ENCODE results near the gene ZNF521. TPM values are rescaled to one million over a fixed set of nuclear protein-coding genes. Genes with fewer than 3 reads are reported as not detected.

Gene ZNF521
- total RNA-seq, 1 donor from 2014 or later, result 41.6 TPM

DNA sequence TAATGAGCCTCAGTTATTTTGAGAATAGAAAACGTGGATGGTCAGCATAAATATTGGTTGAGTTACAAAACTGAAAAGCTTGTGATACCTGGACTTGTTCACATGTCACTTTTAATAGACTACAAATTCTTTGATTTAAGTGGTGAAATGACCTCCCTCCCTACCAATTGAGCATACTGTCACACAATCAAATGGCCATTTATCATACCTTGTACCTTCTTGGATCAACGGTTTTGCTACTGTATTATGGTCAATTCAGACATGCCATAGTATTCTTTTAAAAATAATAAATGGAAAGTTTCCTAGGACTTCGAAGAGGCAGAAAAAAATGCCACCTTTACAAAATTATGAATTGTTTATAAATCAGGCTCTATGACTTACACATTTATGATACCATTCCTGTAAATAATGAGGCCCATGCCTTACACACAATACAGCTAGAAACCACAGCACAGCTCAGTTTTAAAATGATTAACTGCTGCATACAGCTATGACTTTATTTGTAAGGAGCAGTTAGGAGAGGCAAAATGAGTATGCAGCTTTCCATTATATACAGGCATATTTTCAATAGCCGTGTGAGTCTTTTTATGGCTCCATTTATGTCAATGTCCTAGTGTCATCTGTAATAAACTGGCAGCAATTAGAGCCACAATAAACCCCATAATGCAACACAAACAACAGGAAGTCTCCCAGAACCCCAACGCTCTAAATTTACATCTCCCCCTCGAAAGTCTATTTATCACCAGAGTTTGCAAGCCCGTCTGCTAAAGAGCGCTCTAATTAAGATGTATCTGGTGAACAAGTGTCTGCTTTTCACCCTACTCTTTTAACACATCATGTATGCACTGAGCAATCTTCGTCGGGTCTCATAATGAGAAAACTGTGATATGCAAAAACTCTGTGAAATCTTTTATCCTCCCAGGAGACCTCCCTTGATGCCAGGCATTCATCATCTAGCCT is 176.1 kb downstream of the ZNF521 start:
- H3K4me3 ChIP-seq, result no peak overlapping the region
- TF ChIP-seq, protein P1, sequence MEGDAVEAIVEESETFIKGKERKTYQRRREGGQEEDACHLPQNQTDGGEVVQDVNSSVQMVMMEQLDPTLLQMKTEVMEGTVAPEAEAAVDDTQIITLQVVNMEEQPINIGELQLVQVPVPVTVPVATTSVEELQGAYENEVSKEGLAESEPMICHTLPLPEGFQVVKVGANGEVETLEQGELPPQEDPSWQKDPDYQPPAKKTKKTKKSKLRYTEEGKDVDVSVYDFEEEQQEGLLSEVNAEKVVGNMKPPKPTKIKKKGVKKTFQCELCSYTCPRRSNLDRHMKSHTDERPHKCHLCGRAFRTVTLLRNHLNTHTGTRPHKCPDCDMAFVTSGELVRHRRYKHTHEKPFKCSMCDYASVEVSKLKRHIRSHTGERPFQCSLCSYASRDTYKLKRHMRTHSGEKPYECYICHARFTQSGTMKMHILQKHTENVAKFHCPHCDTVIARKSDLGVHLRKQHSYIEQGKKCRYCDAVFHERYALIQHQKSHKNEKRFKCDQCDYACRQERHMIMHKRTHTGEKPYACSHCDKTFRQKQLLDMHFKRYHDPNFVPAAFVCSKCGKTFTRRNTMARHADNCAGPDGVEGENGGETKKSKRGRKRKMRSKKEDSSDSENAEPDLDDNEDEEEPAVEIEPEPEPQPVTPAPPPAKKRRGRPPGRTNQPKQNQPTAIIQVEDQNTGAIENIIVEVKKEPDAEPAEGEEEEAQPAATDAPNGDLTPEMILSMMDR (IDR thresholded peaks at IDR 0.05), result no peak
- intact Hi-C loops (cut with DNase I), result no loop called here

DNA sequence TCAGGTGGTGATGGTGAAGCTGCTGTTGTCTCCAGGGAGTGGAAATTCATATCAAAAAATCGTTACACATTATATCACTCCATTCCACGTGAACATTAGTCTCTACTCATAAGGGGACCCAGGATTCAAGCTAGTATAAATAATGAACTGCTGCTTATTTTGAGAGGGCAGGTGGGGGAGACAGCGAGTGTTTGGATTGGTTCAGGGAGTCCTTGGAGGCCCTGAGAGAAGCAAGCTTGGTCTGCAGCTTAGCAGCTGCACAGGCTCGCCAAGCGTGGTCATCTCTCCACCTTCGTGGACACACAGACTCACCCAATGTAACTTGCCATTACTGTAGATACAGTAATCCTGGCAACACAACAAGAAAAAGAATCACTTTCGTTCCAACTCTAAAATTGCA is 177.6 kb downstream of the ZNF521 start:
- H3K4me3 ChIP-seq, result no peak overlapping the region
- H3K9me3 ChIP-seq, result no peaks in the 10 kb centered on the region
- no peak overlapping the region for H3K27ac ChIP-seq
- no peaks in the 10 kb centered on the region for H3K36me3 ChIP-seq
- H3K27me3 ChIP-seq, result no peaks in the 10 kb centered on the region
- DNase-seq (ENCODE audit: low spot score in 2 of 2), result no peak
- H3K4me1 ChIP-seq, result no peaks in the 10 kb centered on the region
- intact Hi-C loops (cut with DNase I), result no loop called here
- TF ChIP-seq, protein P1 (IDR thresholded peaks at IDR 0.05), result no peak

More for the DNA sequence above, 176.1 kb downstream of the ZNF521 start:
- H3K36me3 ChIP-seq, result no peaks in the 10 kb centered on the region
- no peaks in the 10 kb centered on the region for H3K4me1 ChIP-seq
- H3K27ac ChIP-seq, result no peak overlapping the region
- DNase-seq (ENCODE audit: low spot score in 2 of 2), result no peak
- H3K27me3 ChIP-seq, result no peaks in the 10 kb centered on the region
- H3K9me3 ChIP-seq, result no peaks in the 10 kb centered on the region

DNA sequence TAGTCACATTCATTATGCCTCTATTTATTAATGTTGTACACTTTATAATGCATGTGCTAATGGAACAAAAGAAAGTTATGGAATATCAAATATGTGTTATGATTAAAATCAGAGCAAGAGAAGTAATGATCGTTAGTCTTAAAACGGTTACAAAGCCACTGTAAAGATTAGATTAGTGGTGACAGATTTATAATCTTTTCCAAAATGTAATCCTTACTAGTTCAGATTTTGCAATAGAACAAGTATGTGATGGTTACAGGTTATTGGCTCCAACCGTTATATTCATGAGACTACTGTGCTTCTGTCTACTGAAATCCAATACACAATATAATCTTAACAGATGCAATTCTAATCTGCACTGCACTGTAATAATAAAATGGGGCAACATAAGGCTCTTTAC is 180.6 kb downstream of the ZNF521 start:
- H3K36me3 ChIP-seq, result no peaks in the 10 kb centered on the region
- H3K27me3 ChIP-seq, result no peaks in the 10 kb centered on the region
- TF ChIP-seq, protein P1 (IDR thresholded peaks at IDR 0.05), result no peak
- no peak for DNase-seq (ENCODE audit: low spot score in 2 of 2)
- H3K4me1 ChIP-seq, result no peaks in the 10 kb centered on the region
- H3K4me3 ChIP-seq, result no peak overlapping the region
- H3K27ac ChIP-seq, result no peak overlapping the region
- intact Hi-C loops (cut with DNase I), result no loop called here
- H3K9me3 ChIP-seq, result no peaks in the 10 kb centered on the region

DNA sequence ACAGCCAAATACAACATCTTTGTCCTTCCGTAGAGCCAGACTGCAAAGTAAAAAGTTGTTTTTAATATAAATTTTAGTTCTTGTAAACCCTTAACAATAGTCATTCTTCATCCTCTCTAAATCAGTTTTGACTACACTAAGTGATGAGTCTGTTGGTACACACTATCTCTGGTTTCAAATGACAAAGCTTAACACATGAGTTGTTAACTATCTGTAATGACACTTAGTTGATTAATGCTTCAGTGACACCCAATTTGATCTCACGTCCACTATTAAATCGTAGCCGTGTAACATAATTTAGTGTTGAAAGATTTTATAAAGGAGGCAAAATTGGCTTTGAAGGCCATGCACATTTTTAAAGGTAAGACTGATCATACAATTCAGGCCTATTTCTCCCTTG is 181.6 kb downstream of the ZNF521 start:
- Histone ChIP-seq H3K4me3 (no peak overlapping the region), H3K9me3 (no peaks in the 10 kb centered on the region), H3K4me1 (no peaks in the 10 kb centered on the region), H3K36me3 (no peaks in the 10 kb centered on the region), H3K27me3 (no peaks in the 10 kb centered on the region), H3K27ac (no peak overlapping the region)
- intact Hi-C loops (cut with DNase I), result no loop called here
- TF ChIP-seq, protein P1 (IDR thresholded peaks at IDR 0.05), result no peak
- no peak for DNase-seq (ENCODE audit: low spot score in 2 of 2)

DNA sequence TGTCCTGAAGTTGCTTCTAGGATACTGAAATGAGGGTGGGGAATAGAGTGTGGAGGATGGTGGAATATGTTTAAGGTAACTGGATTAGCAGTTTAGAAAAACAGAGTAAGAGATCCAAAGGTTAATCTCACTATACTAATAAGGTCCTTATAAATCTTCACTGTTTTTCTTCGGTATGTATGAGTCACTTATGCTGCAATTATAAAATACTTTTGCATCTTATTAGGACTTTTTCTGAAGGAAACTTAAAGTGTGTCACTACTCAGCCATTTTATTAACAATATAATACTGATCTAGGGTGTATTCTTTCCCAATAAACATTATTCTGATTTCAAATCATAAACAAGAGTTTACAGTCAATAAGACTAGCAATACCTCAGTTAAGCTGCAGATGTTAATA is 182.3 kb downstream of the ZNF521 start:
- intact Hi-C loops (cut with DNase I), result no loop called here
- DNase-seq (ENCODE audit: low spot score in 2 of 2), result no peak
- H3K4me3 ChIP-seq, result no peak overlapping the region
- no peaks in the 10 kb centered on the region for H3K36me3 ChIP-seq
- H3K4me1 ChIP-seq, result no peaks in the 10 kb centered on the region
- no peak overlapping the region for H3K27ac ChIP-seq
- H3K27me3 ChIP-seq, result no peaks in the 10 kb centered on the region
- no peaks in the 10 kb centered on the region for H3K9me3 ChIP-seq
- TF ChIP-seq, protein P1 (IDR thresholded peaks at IDR 0.05), result no peak
